K562 (cell line): Measurements from ENCODE around the gene HEATR3. TPM values are rescaled to one million over a fixed set of nuclear protein-coding genes. Genes with fewer than 3 reads are reported as not detected.

Source experiments
- CTCF ChIP-seq, 3 experiments: IDR thresholded peaks in 2 of 3; conservative IDR thresholded peaks in 1 of 3; 2 replicates each; pipeline ENCODE4 v1.5.1; 2011 to 2012; ENCODE audit warnings: low read length in 3 of 3, mild to moderate bottlenecking in 3 of 3, control low read depth in 2 of 3, improper control_type of control experiment in 1 of 3, inconsistent platforms in 1 of 3, low read depth in 1 of 3, mixed read lengths in 1 of 3, moderate library complexity in 1 of 3; ENCODE audit not compliant: insufficient read depth in 2 of 3
- DLX4 ChIP-seq: fragments of 250-450 bp; sonication (Bioruptor Pico); IDR thresholded peaks from 2 replicates; pipeline ENCODE4 v1.6.1; 2021; ENCODE audit warnings: mild to moderate bottlenecking
- FOSL1 ChIP-seq: fragments of 200-800 bp; sonication (Bioruptor generic); conservative IDR thresholded peaks from 2 replicates; pipeline ENCODE4 v1.6.1; 2016; ENCODE audit warnings: missing genetic modification characterization, missing compliant biosample characterization
- HNRNPUL1 ChIP-seq: fragments of 200-400 bp; formaldehyde crosslinking; IDR thresholded peaks from 2 replicates; pipeline ENCODE4 v1.6.1; 2017; ENCODE audit warnings: low read length
- KDM5B ChIP-seq: fragments of 200-600 bp; sonication (generic); IDR thresholded peaks from 2 replicates; pipeline ENCODE4 v1.6.1; 2012; ENCODE audit warnings: low read depth, mild to moderate bottlenecking, moderate library complexity, low read length, control low read depth, inconsistent platforms; ENCODE audit not compliant: insufficient replicate concordance
- KLF13 ChIP-seq: fragments of 450-650 bp; IDR thresholded peaks from 2 replicates; pipeline ENCODE4 v1.6.1; 2016; ENCODE audit warnings: missing genetic modification characterization, low read depth, mild to moderate bottlenecking, missing compliant biosample characterization, moderate library complexity, borderline replicate concordance
- MIER1 ChIP-seq: fragments of 450-650 bp; IDR thresholded peaks from 2 replicates; pipeline ENCODE4 v1.6.1; 2016; ENCODE audit warnings: antibody characterized with exemption, mild to moderate bottlenecking, low read depth
- PRDM10 ChIP-seq: fragments of 450-650 bp; IDR thresholded peaks from 2 replicates; pipeline ENCODE4 v1.6.1; 2018; ENCODE audit not compliant: partially characterized antibody
- RHOXF2B ChIP-seq: fragments of 250-450 bp; sonication (Bioruptor Pico); conservative IDR thresholded peaks from 2 replicates; pipeline ENCODE4 v1.5.1; 2021
- TFAP4 ChIP-seq: sonication (generic); formaldehyde crosslinking; IDR thresholded peaks from 2 replicates; pipeline ENCODE4 v1.8.0; 2022; ENCODE audit warnings: missing genetic modification reagents, mild to moderate bottlenecking, moderate library complexity, borderline replicate concordance
- ZNF184 ChIP-seq: sonication (generic); formaldehyde crosslinking; IDR thresholded peaks from 2 replicates; pipeline ENCODE4 v1.5.0; 2020; ENCODE audit warnings: missing genetic modification reagents
- ZNF24 ChIP-seq: fragments of 450-650 bp; IDR thresholded peaks from 2 replicates; pipeline ENCODE4 v1.6.1; 2016
- polyA plus RNA-seq, 8 experiments: library from polyadenylated mRNA; depleted of rRNA in 4 of 8; stranded (reverse) in 5 of 8; unstranded in 3 of 8; fragments of >200 nt; fragmentation: Nextera tagmentation in 2 of 8; fragmentation: Illumina TruSeq in 1 of 8; extraction: Ambion mirVana in 2 of 8; extraction: Trizol in 1 of 8; gene quantifications; 2 replicates each; pipeline versions ENCODE4 v1.2.1 to v1.2.3, GENCODE V29; 2011 to 2014; ENCODE audit warnings: inconsistent platforms in 1 of 8, missing spikeins in 1 of 8
- total RNA-seq, 7 experiments: library from RNA; depleted of rRNA in 6 of 7; stranded (reverse); fragments of >200 nt in 6 of 7; fragmentation: Illumina TruSeq in 2 of 7; extraction: Trizol in 2 of 7; gene quantifications; 2 replicates each; pipeline versions ENCODE4 v1.2.1 to v1.2.3, GENCODE V29; 2011 to 2021; ENCODE audit warnings: low replicate concordance in 1 of 7

The HEATR3 gene
- total and polyA plus RNA-seq, 9 of the 15 experiments (the other 6 are each of a cell fraction or from before 2014, with no cell fraction given): 1.7 to 30.2 (median 18.8) TPM

- TF ChIP-seq CTCF (IDR thresholded peaks at IDR 0.05 in 2 of 3, conservative IDR thresholded peaks at IDR 0.05 in 1 of 3; ENCODE audit: insufficient read depth in 2 of 3, low read depth in 1 of 3, low read length in 3 of 3): no peak
- no peak for TF ChIP-seq KLF13 (tag)
- TF ChIP-seq RHOXF2B (CRISPR knock-in tag): no peak
- 0 out of 2 replicates have a peak, but pooled peaks have one; percentile 6 for TF ChIP-seq TFAP4 (CRISPR knock-in tag)
- no peak for TF ChIP-seq KDM5B
- TF ChIP-seq HNRNPUL1: no peak
- no peak for TF ChIP-seq FOSL1 (tag)
- TF ChIP-seq PRDM10: peak; percentile 9
- TF ChIP-seq ZNF184 (CRISPR knock-in tag): no peak
- 0 out of 2 replicates have a peak, but pooled peaks have one; percentile 4 for TF ChIP-seq ZNF24
- TF ChIP-seq DLX4: no peak
- 0 out of 2 replicates have a peak, but pooled peaks have one; percentile 30 for TF ChIP-seq MIER1
Observed at GRCh38 chr16:50154420-50154950, 88.7 kb downstream of the HEATR3 start (continued).
